Measurements from ENCODE around the gene BMPR1A.

The BMPR1A gene

GRCh38 chr10:86953747-86954680, 197.6 kb downstream of the BMPR1A start:
- Histone ChIP-seq H3K4me3 (ENCODE audit: low read depth, low read length) (no peak overlapping the region), H3K27ac (peak overlapping the region; percentile 51), H3K4me1 (no peaks in the 10 kb centered on the region), H3K9ac (no peak overlapping the region), H3K9me3 (ENCODE audit: control insufficient read depth, low read length) (no peaks in the 10 kb centered on the region), H3K27me3 (ENCODE audit: control insufficient read depth, insufficient read depth, low read length) (no peaks in the 10 kb centered on the region), H3K4me2 (ENCODE audit: low read length) (no peak overlapping the region), H2AFZ (no peak overlapping the region), H3K36me3 (ENCODE audit: control insufficient read depth, insufficient read depth, low read length) (no peaks in the 10 kb centered on the region), H3K79me2 (no peaks in the 10 kb centered on the region)
- TF ChIP-seq CTCF (IDR thresholded peaks at IDR 0.05) = no peak

GRCh38 chr10:86954681-86955500, 198.5 kb downstream of the BMPR1A start:
- H3K79me2 ChIP-seq = no peaks in the 10 kb centered on the region
- no peak overlapping the region for H3K9ac ChIP-seq
- TF ChIP-seq CTCF (IDR thresholded peaks at IDR 0.05) = no peak
- peak overlapping the region; percentile 26 for H3K4me2 ChIP-seq (ENCODE audit: low read length)
- no peaks in the 10 kb centered on the region for H3K27me3 ChIP-seq (ENCODE audit: control insufficient read depth, insufficient read depth, low read length)
- no peak overlapping the region for H2AFZ ChIP-seq
- H3K4me3 ChIP-seq (ENCODE audit: low read depth, low read length) = peak overlapping the region; percentile 22
- no peaks in the 10 kb centered on the region for H3K4me1 ChIP-seq
- H3K36me3 ChIP-seq (ENCODE audit: control insufficient read depth, insufficient read depth, low read length) = no peaks in the 10 kb centered on the region
- H3K27ac ChIP-seq = peak overlapping the region; percentile 51
- H3K9me3 ChIP-seq (ENCODE audit: control insufficient read depth, low read length) = no peaks in the 10 kb centered on the region

- Histone ChIP-seq H3K9ac (no peak overlapping the region), H3K9me3 (ENCODE audit: control insufficient read depth, low read length) (no peaks in the 10 kb centered on the region), H3K36me3 (ENCODE audit: control insufficient read depth, insufficient read depth, low read length) (no peaks in the 10 kb centered on the region), H3K4me2 (ENCODE audit: low read length) (peak overlapping the region; percentile 26), H2AFZ (no peak overlapping the region), H3K79me2 (no peaks in the 10 kb centered on the region), H3K27me3 (ENCODE audit: control insufficient read depth, insufficient read depth, low read length) (no peaks in the 10 kb centered on the region), H3K4me3 (ENCODE audit: low read depth, low read length) (peak overlapping the region; percentile 27), H3K4me1 (no peaks in the 10 kb centered on the region), H3K27ac (peak overlapping the region; percentile 67)
- TF ChIP-seq CTCF (IDR thresholded peaks at IDR 0.05) = no peak
These were observed 199.2 kb downstream of the BMPR1A start for GRCh38 chr10:86955501-86956194.

GRCh38 chr10:86956195-86956847, 199.9 kb downstream of the BMPR1A start:
- Histone ChIP-seq H3K9ac (no peak overlapping the region), H2AFZ (no peak overlapping the region), H3K79me2 (no peaks in the 10 kb centered on the region), H3K36me3 (ENCODE audit: control insufficient read depth, insufficient read depth, low read length) (no peaks in the 10 kb centered on the region), H3K9me3 (ENCODE audit: control insufficient read depth, low read length) (no peaks in the 10 kb centered on the region), H3K27ac (peak overlapping the region; percentile 67), H3K4me2 (ENCODE audit: low read length) (peak overlapping the region; percentile 44), H3K4me3 (ENCODE audit: low read depth, low read length) (peak overlapping the region; percentile 34), H3K27me3 (ENCODE audit: control insufficient read depth, insufficient read depth, low read length) (no peaks in the 10 kb centered on the region), H3K4me1 (no peaks in the 10 kb centered on the region)
- no peak for TF ChIP-seq CTCF (IDR thresholded peaks at IDR 0.05)

All from parathyroid adenoma (tissue), 2 donors.